ENCODE data around the gene KATNB1.

KATNB1 gene

GRCh38 chr16:57753448-57754353 is 18.1 kb downstream of the KATNB1 start:
- no peak for TF ChIP-seq POLR2AphosphoS5 (IDR thresholded peaks at IDR 0.05; ENCODE audit: low read depth, low read length)
- TF ChIP-seq FOXP2 (optimal IDR thresholded peaks at IDR 0.05; ENCODE audit: borderline replicate concordance, extremely low read depth, extremely low read length, insufficient read depth), result no peak
- no peak for TF ChIP-seq REST (IDR thresholded peaks at IDR 0.05; ENCODE audit: insufficient read depth in 1 of 2, low read depth in 2 of 2, low read length in 2 of 2)

DNA sequence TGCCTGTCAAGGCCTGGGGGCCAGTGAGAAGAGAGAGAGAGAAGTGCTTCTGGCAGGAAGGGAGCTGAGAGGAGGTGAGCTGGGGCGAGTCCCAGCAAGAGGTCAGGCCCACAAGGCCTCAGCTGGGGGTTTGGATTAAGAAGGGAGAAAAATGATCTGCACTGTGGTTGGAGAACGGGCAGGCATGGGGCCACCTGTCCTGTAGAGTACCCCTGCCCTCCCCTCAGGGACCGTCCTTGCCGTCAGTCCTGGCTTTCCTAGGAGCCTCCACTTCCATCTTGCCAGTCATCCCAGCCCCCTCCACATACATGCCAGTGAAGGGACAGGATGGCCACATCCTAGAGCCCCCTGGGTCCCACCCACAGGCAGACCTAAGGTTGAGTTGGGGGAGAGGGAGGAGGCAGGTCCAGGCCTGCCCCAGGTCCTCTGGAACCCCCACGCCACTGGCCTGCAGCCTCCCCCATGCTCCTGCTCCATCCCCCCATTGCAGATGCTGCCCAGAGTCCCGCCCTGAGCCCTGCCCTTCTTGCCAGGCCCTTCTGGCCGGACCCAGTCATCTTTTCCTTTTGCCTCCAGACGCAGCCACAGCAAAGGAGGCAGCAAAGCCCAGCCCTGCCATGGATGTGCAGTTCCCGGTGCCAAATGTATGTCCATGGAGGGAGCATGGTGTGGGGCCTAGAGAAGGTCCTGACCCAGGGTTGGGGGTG is 18.9 kb downstream of the KATNB1 start:
- no peak for TF ChIP-seq TAF1 (IDR thresholded peaks at IDR 0.05; ENCODE audit: borderline replicate concordance, insufficient read depth, low read length)
- TF ChIP-seq REST (IDR thresholded peaks at IDR 0.05; ENCODE audit: insufficient read depth in 1 of 2, low read depth in 2 of 2, low read length in 2 of 2), result no peak
- no peak for TF ChIP-seq FOXP2 (optimal IDR thresholded peaks at IDR 0.05; ENCODE audit: borderline replicate concordance, extremely low read depth, extremely low read length, insufficient read depth)
- TF ChIP-seq SIN3A (IDR thresholded peaks at IDR 0.05; ENCODE audit: borderline replicate concordance, insufficient read depth, low read length), result no peak
- TF ChIP-seq POLR2AphosphoS5 (IDR thresholded peaks at IDR 0.05; ENCODE audit: low read depth, low read length), result no peak

GRCh38 chr16:57755061-57755684 is 19.6 kb downstream of the KATNB1 start:
- TF ChIP-seq POLR2AphosphoS5 (IDR thresholded peaks at IDR 0.05; ENCODE audit: low read depth, low read length) (no peak), FOXP2 (optimal IDR thresholded peaks at IDR 0.05; ENCODE audit: borderline replicate concordance, extremely low read depth, extremely low read length, insufficient read depth) (no peak), SIN3A (IDR thresholded peaks at IDR 0.05; ENCODE audit: borderline replicate concordance, insufficient read depth, low read length) (no peak), REST (IDR thresholded peaks at IDR 0.05; ENCODE audit: insufficient read depth in 1 of 2, low read depth in 2 of 2, low read length in 2 of 2) (no peak), TAF1 (IDR thresholded peaks at IDR 0.05; ENCODE audit: borderline replicate concordance, insufficient read depth, low read length) (no peak)

DNA sequence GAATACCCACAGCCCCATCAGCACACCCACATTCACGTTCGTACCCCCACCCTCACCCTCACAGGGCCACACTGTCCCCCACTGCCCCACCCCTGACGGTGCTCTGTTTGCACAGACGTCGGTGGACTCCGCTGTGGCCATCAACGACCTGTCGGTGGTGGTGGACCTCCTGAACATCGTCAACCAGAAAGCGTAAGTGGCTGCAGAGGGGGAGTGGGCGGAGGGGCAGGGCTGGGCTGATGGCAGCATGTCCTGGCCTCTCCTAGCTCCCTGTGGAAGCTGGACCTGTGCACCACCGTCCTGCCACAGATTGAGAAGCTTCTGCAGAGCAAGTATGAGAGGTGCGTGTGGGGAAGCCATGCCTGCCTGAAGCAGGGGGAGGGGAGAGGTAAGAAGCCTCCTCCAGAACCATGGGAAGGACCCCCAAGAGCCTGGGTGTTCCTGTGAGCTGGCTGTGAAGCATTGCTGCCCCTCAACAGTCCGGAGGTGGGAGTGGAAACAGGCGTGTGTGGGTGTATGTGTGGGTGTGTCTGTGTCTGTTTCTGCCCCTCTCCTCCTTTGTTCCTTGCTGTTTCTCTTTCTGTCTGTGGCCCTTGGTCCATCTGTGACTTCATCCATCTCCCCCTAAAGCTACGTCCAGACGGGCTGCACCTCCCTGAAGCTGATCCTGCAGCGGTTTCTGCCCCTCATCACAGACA is 20.3 kb downstream of the KATNB1 start:
- no peak for TF ChIP-seq SIN3A (IDR thresholded peaks at IDR 0.05; ENCODE audit: borderline replicate concordance, insufficient read depth, low read length)
- TF ChIP-seq TAF1 (IDR thresholded peaks at IDR 0.05; ENCODE audit: borderline replicate concordance, insufficient read depth, low read length), result no peak
- TF ChIP-seq POLR2AphosphoS5 (IDR thresholded peaks at IDR 0.05; ENCODE audit: low read depth, low read length), result no peak
- TF ChIP-seq REST (IDR thresholded peaks at IDR 0.05; ENCODE audit: insufficient read depth in 1 of 2, low read depth in 2 of 2, low read length in 2 of 2), result no peak
- no peak for TF ChIP-seq FOXP2 (optimal IDR thresholded peaks at IDR 0.05; ENCODE audit: borderline replicate concordance, extremely low read depth, extremely low read length, insufficient read depth)

Data from PFSK-1 (cell line).